GM23338 (cell line): ENCODE data around the gene FGA. TPM values are rescaled to one million over a fixed set of nuclear protein-coding genes. Genes with fewer than 3 reads are reported as not detected.
A peak's percentile ranks its signal among the peaks of the same experiment; 100 is the strongest.

Experiments used
- ATAC-seq: fragments of 200-7000 bp; cut with Tn5 transposase; 3 replicates; pipeline ENCODE4 v1.9.1; 2020
- DNase-seq: peaks from one replicate; pipeline ENCODE4 v3.0.0-alpha.2; 2015; ENCODE audit warnings: low spot score
- H2AFZ ChIP-seq: fragments of 200-600 bp; sonication (generic); 2 replicates; pipeline ENCODE4 v1.8.0; 2016; ENCODE audit warnings: antibody characterized with exemption, mild to moderate bottlenecking, moderate library complexity
- H3F3A ChIP-seq: fragments of 200-600 bp; sonication (generic); replicated peaks from 2 replicates; pipeline ENCODE4 v1.8.0; 2017; ENCODE audit warnings: antibody characterized with exemption, mixed run types, low read depth
- H3K27ac ChIP-seq: fragments of 200-600 bp; sonication (generic); 2 replicates; pipeline ENCODE4 v1.6.1; 2016; ENCODE audit warnings: low read depth
- H3K27me3 ChIP-seq: fragments of 200-600 bp; sonication (generic); 2 replicates; pipeline ENCODE4 v1.8.0; 2016; ENCODE audit warnings: mild to moderate bottlenecking, mixed run types, moderate library complexity; ENCODE audit not compliant: insufficient read depth
- H3K36me3 ChIP-seq: fragments of 200-600 bp; sonication (generic); 2 replicates; pipeline ENCODE4 v1.8.0; 2016; ENCODE audit warnings: mild to moderate bottlenecking; ENCODE audit not compliant: insufficient read depth
- H3K4me1 ChIP-seq: fragments of 200-600 bp; sonication (generic); 2 replicates; pipeline ENCODE4 v1.8.0; 2016; ENCODE audit warnings: mild to moderate bottlenecking, moderate library complexity; ENCODE audit not compliant: insufficient read depth
- H3K4me2 ChIP-seq: fragments of 200-600 bp; sonication (generic); 2 replicates; pipeline ENCODE4 v1.7.1; 2017; ENCODE audit warnings: mixed run types
- H3K4me3 ChIP-seq: fragments of 200-600 bp; sonication (generic); 2 replicates; pipeline ENCODE4 v1.6.1; 2016; ENCODE audit warnings: mixed run types
- H3K79me2 ChIP-seq: fragments of 200-600 bp; sonication (generic); replicated peaks from 2 replicates; pipeline ENCODE4 v1.8.0; 2017; ENCODE audit warnings: mild to moderate bottlenecking; ENCODE audit not compliant: insufficient read depth
- H3K9me2 ChIP-seq: fragments of 200-600 bp; sonication (generic); 2 replicates; pipeline ENCODE4 v1.8.0; 2017; ENCODE audit not compliant: insufficient read depth
- H4K20me1 ChIP-seq: fragments of 200-600 bp; sonication (generic); replicated peaks from 2 replicates; pipeline ENCODE4 v1.8.0; 2017; ENCODE audit warnings: mild to moderate bottlenecking; ENCODE audit not compliant: insufficient read depth
- H3K27ac Mint-ChIP-seq: 2 replicates; pipeline ENCODE4 v1.8.0; 2020; ENCODE audit warnings: inconsistent platforms, mild to moderate bottlenecking, moderate library complexity, mixed read lengths
- H3K27me3 Mint-ChIP-seq: 3 replicates; pipeline ENCODE4 v1.8.0; 2022; ENCODE audit warnings: low read depth, mild to moderate bottlenecking, moderate library complexity, mixed read lengths, inconsistent platforms; ENCODE audit not compliant: insufficient read depth, poor library complexity
- H3K36me3 Mint-ChIP-seq: 3 replicates; pipeline ENCODE4 v1.8.0; 2021; ENCODE audit warnings: low read depth, mild to moderate bottlenecking, inconsistent platforms, moderate library complexity, mixed read lengths
- H3K4me1 Mint-ChIP-seq: 3 replicates; pipeline ENCODE4 v1.8.0; 2020; ENCODE audit warnings: mild to moderate bottlenecking, inconsistent platforms, mixed read lengths
- H3K4me3 Mint-ChIP-seq: 3 replicates; pipeline ENCODE4 v1.8.0; 2021; ENCODE audit warnings: moderate library complexity, mild to moderate bottlenecking, inconsistent platforms, mixed read lengths
- H3K9me3 Mint-ChIP-seq: 3 replicates; pipeline ENCODE4 v1.8.0; 2020; ENCODE audit warnings: moderate library complexity, mild to moderate bottlenecking, inconsistent platforms, mixed read lengths
- STAT1 ChIP-seq: IDR thresholded peaks from one replicate; pipeline ENCODE4 v1.6.1; 2016; ENCODE audit warnings: antibody characterized with exemption; ENCODE audit not compliant: unreplicated experiment
- ZNF114 ChIP-seq: fragments of 250-450 bp; sonication (Bioruptor Pico); IDR thresholded peaks from 2 replicates; pipeline ENCODE4 v1.5.0; 2020; ENCODE audit warnings: mild to moderate bottlenecking, moderate library complexity
- polyA plus RNA-seq: library from polyadenylated mRNA; unstranded; fragments of >200 nt; fragmentation: Nextera tagmentation; extraction: Ambion mirVana; gene quantifications from 2 replicates; pipeline ENCODE4 v1.2.1, GENCODE V29; 2016
- total RNA-seq: library from RNA; depleted of rRNA; stranded (reverse); fragments of >200 nt; shearing (Covaris generic); gene quantifications from 2 replicates; pipeline ENCODE4 v1.2.3, GENCODE V29; 2014
- TF ChIP-seq, protein P1 (sequence below): IDR thresholded peaks from one replicate; pipeline ENCODE4 v1.6.1; 2018; ENCODE audit warnings: antibody characterized with exemption; ENCODE audit not compliant: unreplicated experiment
- TF ChIP-seq, protein P2 (sequence below): fragments of 250-450 bp; sonication (Bioruptor Pico); IDR thresholded peaks from 2 replicates; pipeline ENCODE4 v1.5.0; 2020; ENCODE audit warnings: mild to moderate bottlenecking, moderate library complexity
- TF ChIP-seq, protein P3 (sequence below), 2 experiments: fragments of 200-600 bp in 1 of 2; sonication (generic) in 1 of 2; conservative IDR thresholded peaks; 2 replicates each; pipeline versions ENCODE4 v1.5.1 to v1.6.1; 2016 to 2017; ENCODE audit warnings: antibody characterized with exemption in 2 of 2, low read depth in 2 of 2, mild to moderate bottlenecking in 2 of 2, moderate library complexity in 1 of 2

The FGA gene
- total and polyA plus RNA-seq, 2 experiments from 2014 or later = not detected

DNA sequence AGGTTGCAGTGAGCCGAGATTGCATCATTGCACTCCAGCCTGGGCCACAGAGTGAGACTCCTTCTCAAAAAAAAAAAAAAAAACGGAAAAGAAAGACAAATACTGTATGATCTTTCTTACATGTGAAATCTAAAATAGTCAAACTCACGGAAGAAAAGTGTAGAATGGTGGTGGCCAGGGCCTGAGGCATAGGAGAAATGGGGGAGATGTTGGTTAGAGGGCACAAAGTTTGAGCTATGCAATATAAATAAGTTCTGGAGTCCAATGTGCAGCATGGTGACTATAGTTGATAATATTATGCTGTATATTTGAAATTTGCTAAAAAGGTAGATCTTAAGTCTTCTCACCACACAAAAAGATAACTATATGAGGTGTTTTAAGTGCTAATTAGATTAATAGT is 1.3 kb upstream of the FGA start (continued):
- TF ChIP-seq, protein P1, sequence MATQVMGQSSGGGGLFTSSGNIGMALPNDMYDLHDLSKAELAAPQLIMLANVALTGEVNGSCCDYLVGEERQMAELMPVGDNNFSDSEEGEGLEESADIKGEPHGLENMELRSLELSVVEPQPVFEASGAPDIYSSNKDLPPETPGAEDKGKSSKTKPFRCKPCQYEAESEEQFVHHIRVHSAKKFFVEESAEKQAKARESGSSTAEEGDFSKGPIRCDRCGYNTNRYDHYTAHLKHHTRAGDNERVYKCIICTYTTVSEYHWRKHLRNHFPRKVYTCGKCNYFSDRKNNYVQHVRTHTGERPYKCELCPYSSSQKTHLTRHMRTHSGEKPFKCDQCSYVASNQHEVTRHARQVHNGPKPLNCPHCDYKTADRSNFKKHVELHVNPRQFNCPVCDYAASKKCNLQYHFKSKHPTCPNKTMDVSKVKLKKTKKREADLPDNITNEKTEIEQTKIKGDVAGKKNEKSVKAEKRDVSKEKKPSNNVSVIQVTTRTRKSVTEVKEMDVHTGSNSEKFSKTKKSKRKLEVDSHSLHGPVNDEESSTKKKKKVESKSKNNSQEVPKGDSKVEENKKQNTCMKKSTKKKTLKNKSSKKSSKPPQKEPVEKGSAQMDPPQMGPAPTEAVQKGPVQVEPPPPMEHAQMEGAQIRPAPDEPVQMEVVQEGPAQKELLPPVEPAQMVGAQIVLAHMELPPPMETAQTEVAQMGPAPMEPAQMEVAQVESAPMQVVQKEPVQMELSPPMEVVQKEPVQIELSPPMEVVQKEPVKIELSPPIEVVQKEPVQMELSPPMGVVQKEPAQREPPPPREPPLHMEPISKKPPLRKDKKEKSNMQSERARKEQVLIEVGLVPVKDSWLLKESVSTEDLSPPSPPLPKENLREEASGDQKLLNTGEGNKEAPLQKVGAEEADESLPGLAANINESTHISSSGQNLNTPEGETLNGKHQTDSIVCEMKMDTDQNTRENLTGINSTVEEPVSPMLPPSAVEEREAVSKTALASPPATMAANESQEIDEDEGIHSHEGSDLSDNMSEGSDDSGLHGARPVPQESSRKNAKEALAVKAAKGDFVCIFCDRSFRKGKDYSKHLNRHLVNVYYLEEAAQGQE = no peak
- TF ChIP-seq, protein P2, sequence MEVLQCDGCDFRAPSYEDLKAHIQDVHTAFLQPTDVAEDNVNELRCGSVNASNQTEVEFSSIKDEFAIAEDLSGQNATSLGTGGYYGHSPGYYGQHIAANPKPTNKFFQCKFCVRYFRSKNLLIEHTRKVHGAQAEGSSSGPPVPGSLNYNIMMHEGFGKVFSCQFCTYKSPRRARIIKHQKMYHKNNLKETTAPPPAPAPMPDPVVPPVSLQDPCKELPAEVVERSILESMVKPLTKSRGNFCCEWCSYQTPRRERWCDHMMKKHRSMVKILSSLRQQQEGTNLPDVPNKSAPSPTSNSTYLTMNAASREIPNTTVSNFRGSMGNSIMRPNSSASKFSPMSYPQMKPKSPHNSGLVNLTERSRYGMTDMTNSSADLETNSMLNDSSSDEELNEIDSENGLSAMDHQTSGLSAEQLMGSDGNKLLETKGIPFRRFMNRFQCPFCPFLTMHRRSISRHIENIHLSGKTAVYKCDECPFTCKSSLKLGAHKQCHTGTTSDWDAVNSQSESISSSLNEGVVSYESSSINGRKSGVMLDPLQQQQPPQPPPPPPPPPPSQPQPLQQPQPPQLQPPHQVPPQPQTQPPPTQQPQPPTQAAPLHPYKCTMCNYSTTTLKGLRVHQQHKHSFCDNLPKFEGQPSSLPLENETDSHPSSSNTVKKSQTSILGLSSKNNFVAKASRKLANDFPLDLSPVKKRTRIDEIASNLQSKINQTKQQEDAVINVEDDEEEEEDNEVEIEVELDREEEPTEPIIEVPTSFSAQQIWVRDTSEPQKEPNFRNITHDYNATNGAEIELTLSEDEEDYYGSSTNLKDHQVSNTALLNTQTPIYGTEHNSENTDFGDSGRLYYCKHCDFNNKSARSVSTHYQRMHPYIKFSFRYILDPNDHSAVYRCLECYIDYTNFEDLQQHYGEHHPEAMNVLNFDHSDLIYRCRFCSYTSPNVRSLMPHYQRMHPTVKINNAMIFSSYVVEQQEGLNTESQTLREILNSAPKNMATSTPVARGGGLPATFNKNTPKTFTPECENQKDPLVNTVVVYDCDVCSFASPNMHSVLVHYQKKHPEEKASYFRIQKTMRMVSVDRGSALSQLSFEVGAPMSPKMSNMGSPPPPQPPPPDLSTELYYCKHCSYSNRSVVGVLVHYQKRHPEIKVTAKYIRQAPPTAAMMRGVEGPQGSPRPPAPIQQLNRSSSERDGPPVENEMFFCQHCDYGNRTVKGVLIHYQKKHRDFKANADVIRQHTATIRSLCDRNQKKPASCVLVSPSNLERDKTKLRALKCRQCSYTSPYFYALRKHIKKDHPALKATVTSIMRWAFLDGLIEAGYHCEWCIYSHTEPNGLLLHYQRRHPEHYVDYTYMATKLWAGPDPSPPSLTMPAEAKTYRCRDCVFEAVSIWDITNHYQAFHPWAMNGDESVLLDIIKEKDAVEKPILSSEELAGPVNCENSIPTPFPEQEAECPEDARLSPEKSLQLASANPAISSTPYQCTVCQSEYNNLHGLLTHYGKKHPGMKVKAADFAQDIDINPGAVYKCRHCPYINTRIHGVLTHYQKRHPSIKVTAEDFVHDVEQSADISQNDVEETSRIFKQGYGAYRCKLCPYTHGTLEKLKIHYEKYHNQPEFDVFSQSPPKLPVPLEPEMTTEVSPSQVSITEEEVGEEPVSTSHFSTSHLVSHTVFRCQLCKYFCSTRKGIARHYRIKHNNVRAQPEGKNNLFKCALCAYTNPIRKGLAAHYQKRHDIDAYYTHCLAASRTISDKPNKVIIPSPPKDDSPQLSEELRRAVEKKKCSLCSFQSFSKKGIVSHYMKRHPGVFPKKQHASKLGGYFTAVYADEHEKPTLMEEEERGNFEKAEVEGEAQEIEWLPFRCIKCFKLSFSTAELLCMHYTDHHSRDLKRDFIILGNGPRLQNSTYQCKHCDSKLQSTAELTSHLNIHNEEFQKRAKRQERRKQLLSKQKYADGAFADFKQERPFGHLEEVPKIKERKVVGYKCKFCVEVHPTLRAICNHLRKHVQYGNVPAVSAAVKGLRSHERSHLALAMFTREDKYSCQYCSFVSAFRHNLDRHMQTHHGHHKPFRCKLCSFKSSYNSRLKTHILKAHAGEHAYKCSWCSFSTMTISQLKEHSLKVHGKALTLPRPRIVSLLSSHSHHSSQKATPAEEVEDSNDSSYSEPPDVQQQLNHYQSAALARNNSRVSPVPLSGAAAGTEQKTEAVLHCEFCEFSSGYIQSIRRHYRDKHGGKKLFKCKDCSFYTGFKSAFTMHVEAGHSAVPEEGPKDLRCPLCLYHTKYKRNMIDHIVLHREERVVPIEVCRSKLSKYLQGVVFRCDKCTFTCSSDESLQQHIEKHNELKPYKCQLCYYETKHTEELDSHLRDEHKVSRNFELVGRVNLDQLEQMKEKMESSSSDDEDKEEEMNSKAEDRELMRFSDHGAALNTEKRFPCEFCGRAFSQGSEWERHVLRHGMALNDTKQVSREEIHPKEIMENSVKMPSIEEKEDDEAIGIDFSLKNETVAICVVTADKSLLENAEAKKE (CRISPR knock-in tag) = no peak

DNA sequence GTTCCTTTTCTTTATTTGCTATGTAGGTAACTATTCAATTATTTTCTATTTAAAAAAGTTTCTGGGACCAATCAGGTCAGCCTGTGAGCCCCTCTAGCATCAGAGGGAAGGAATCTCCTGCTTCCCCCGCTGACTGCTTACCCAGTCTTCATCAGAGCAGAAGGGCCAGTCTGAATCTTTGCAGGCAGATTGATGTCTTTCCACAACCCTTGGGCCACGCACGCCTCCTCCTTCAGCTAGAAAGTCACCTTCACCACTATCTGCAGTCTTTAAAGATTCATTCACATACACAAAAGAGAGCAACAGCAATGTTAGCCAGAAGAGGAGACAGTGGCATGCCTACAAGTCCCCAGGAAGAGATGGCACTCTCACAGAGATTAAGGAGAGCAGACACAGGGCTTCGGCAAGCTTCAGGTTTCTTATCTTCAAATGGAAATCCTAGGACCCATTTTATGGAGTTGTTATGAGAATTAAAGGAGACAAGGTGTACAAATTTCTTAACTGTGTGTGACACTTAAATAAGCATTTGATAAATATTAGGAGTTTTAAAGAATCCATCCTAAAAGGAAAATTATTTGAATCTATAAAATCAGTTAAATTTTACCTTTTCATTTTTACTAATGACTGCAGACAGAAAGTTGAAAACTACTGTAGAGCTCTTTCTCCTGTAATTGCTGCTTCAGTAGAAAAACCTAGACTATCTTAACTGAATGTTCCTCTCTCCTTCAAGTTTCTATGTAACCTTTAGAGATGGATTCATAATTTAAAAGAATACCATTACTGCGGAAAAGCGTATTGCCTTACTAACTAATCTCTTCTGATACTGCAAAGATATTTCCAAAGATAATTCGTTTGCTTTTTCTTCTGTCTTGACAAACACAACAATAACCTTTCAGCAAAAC is 995 bp downstream of the FGA start:
- H3K9me2 ChIP-seq = no peaks in the 10 kb centered on the region; the same call in 1 of the 2 replicates
- peak overlapping the region; percentile 84 for H2AFZ ChIP-seq
- no peaks in the 10 kb centered on the region for H3K79me2 ChIP-seq
- H3K4me1 ChIP-seq = no peaks in the 10 kb centered on the region
- no peak overlapping the region for H3K4me2 ChIP-seq
- no peaks in the 10 kb centered on the region for H3K36me3 ChIP-seq
- Mint-ChIP-seq H3K27ac (no peak overlapping the region), H3K27me3 (peaks cover under 1% of the 10 kb centered on the region), H3K36me3 (no peaks in the 10 kb centered on the region), H3K9me3 (no peaks in the 10 kb centered on the region), H3K4me1 (peaks cover 8% of the 10 kb centered on the region), H3K4me3 (no peak overlapping the region)
- DNase-seq (no peak), ATAC-seq (no peak; the same call in 2 of the 3 replicates)
- no peaks in the 10 kb centered on the region for H3K27me3 ChIP-seq
- no peak overlapping the region for H3K27ac ChIP-seq
- H3F3A ChIP-seq = no peaks in the 10 kb centered on the region
- H4K20me1 ChIP-seq = no peaks in the 10 kb centered on the region
- no peak overlapping the region for H3K4me3 ChIP-seq
- TF ChIP-seq STAT1 = no peak
- TF ChIP-seq, protein P3, sequence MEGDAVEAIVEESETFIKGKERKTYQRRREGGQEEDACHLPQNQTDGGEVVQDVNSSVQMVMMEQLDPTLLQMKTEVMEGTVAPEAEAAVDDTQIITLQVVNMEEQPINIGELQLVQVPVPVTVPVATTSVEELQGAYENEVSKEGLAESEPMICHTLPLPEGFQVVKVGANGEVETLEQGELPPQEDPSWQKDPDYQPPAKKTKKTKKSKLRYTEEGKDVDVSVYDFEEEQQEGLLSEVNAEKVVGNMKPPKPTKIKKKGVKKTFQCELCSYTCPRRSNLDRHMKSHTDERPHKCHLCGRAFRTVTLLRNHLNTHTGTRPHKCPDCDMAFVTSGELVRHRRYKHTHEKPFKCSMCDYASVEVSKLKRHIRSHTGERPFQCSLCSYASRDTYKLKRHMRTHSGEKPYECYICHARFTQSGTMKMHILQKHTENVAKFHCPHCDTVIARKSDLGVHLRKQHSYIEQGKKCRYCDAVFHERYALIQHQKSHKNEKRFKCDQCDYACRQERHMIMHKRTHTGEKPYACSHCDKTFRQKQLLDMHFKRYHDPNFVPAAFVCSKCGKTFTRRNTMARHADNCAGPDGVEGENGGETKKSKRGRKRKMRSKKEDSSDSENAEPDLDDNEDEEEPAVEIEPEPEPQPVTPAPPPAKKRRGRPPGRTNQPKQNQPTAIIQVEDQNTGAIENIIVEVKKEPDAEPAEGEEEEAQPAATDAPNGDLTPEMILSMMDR (conservative IDR thresholded peaks at IDR 0.05; ENCODE audit: low read depth in 2 of 2) = no peak
- TF ChIP-seq ZNF114 = no peak
